ENCODE data around the gene CABP4. TPM values are rescaled to one million over a fixed set of nuclear protein-coding genes. Genes with fewer than 3 reads are reported as not detected.

CABP4 gene
- total and polyA plus RNA-seq, 2 donors (not counting 3 experiments of a cell fraction or from before 2014, with no cell fraction given) = 2.4 to 5.0 TPM

GRCh38 chr11:67449116-67449844 lies 5.9 kb upstream of the CABP4 start:
- ChIA-PET CTCF (interaction anchor here (0.8 to 1.6 kb wide), 2 partner anchors 47 to 66 kb away, joined by 3 read pairs; partner anchors contain the start of gene PPP1CA), POLR2A (interaction anchor here (0.6 kb wide), 1 partner anchor 14 kb away, joined by 3 read pairs; no protein-coding TSS in a partner anchor)
- intact Hi-C loops (cut with micrococcal nuclease) (no loop called here), dilution Hi-C loops (cut with MboI; ENCODE audit: extremely low pct_ligation_motif_present, low sequenced_read_pairs) (no loop called here)
- Histone ChIP-seq H3K9me3 (replicated peaks; ENCODE audit: control insufficient read depth, insufficient read depth, low read length) (no peaks in the 10 kb centered on the region), H2AFZ (ENCODE audit: low read depth, low read length) (no peak overlapping the region), H3K27me3 (ENCODE audit: control insufficient read depth in 2 of 2, insufficient read depth in 2 of 2, low read length in 2 of 2) (no peaks in the 10 kb centered on the region), H3K9ac (replicated peaks; ENCODE audit: extremely low read depth, insufficient read depth, low read length) (no peak overlapping the region), H3K4me1 (ENCODE audit: control insufficient read depth, extremely low read depth, insufficient read depth, low read length) (peaks cover 7% of the 10 kb centered on the region), H3K27ac (ENCODE audit: insufficient read depth, low read depth, low read length) (no peak overlapping the region), H3K36me3 (ENCODE audit: control insufficient read depth in 2 of 2, extremely low read depth in 1 of 2, insufficient read depth in 2 of 2, low read length in 2 of 2) (no peaks in the 10 kb centered on the region), H3K79me2 (ENCODE audit: control insufficient read depth, insufficient read depth, low read length) (no peaks in the 10 kb centered on the region), H4K20me1 (replicated peaks; ENCODE audit: control insufficient read depth, extremely low read depth, insufficient read depth, low read length) (no peaks in the 10 kb centered on the region), H3K4me3 (replicated peaks in 1 of 3; ENCODE audit: insufficient read depth in 1 of 3, low read depth in 1 of 3, low read length in 3 of 3) (no peak overlapping the region), H3K9me1 (replicated peaks; ENCODE audit: control insufficient read depth, extremely low read depth, insufficient read depth, low read length) (no peaks in the 10 kb centered on the region), H3K4me2 (ENCODE audit: insufficient read depth, low read length) (no peak overlapping the region)
- FAIRE-seq = no peak
- TF ChIP-seq, protein P1, sequence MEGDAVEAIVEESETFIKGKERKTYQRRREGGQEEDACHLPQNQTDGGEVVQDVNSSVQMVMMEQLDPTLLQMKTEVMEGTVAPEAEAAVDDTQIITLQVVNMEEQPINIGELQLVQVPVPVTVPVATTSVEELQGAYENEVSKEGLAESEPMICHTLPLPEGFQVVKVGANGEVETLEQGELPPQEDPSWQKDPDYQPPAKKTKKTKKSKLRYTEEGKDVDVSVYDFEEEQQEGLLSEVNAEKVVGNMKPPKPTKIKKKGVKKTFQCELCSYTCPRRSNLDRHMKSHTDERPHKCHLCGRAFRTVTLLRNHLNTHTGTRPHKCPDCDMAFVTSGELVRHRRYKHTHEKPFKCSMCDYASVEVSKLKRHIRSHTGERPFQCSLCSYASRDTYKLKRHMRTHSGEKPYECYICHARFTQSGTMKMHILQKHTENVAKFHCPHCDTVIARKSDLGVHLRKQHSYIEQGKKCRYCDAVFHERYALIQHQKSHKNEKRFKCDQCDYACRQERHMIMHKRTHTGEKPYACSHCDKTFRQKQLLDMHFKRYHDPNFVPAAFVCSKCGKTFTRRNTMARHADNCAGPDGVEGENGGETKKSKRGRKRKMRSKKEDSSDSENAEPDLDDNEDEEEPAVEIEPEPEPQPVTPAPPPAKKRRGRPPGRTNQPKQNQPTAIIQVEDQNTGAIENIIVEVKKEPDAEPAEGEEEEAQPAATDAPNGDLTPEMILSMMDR (IDR thresholded peaks at IDR 0.05; ENCODE audit: extremely low read depth in 1 of 2, insufficient read depth in 1 of 2, low read depth in 1 of 2, low read length in 2 of 2) = no peak
- TF ChIP-seq GATA2 (IDR thresholded peaks at IDR 0.05; ENCODE audit: insufficient read depth, insufficient read length, low read depth, low read length) = no peak
- TF ChIP-seq MYC (IDR thresholded peaks at IDR 0.05; ENCODE audit: low read depth, low read length) = no peak
- TF ChIP-seq EZH2 (IDR thresholded peaks at IDR 0.05; ENCODE audit: borderline replicate concordance, low read depth, low read length, severe bottlenecking) = no peak
- TF ChIP-seq MAX (IDR thresholded peaks at IDR 0.05; ENCODE audit: insufficient read depth, insufficient read length) = no peak
- no peak for TF ChIP-seq POLR2AphosphoS5 (IDR thresholded peaks at IDR 0.05; ENCODE audit: insufficient read depth, low read depth, low read length)
- TF ChIP-seq FOS (IDR thresholded peaks at IDR 0.05; ENCODE audit: borderline replicate concordance, insufficient read depth, low read length) = no peak
- no peak for TF ChIP-seq JUN (IDR thresholded peaks at IDR 0.05; ENCODE audit: borderline replicate concordance, insufficient read depth, insufficient read length, low read depth)
- TF ChIP-seq POLR2A (IDR thresholded peaks at IDR 0.05; ENCODE audit: low read depth, low read length) = no peak
- BruUV-seq (replicated peaks) = no TSS peak
- no peak for DNase-seq (ENCODE audit: low read depth, low spot score)
